Amygdala (tissue), 56 donors: ENCODE data around the gene TRIM7.
"Not testable (repeated sequence)": the region's sequence is repeated elsewhere in the genome, so short reads cannot be mapped to it uniquely, and the experiment has no call there.

Experiments
- DNase-seq, 56 donors: peaks; one replicate each; lab custom pipeline; 2025; lab: John Stamatoyannopoulos, UW

TRIM7 gene

GRCh38 chr5:181181650-181182565 lies 23.1 kb downstream of the TRIM7 start:
- no peak for DNase-seq

GRCh38 chr5:181177559-181177958 lies 27.4 kb downstream of the TRIM7 start:
- not testable (repeated sequence) for DNase-seq

- no peak for DNase-seq
Observed at GRCh38 chr5:181176254-181176952, 28.6 kb downstream of the TRIM7 start.

GRCh38 chr5:181173420-181174342 lies 31.3 kb downstream of the TRIM7 start:
- no peak for DNase-seq

- DNase-seq = no peak
Observed at GRCh38 chr5:181173027-181173419, 32.0 kb downstream of the TRIM7 start.

- no peak for DNase-seq
Observed at GRCh38 chr5:181171782-181172181, 33.2 kb downstream of the TRIM7 start.

GRCh38 chr5:181170996-181171395 lies 34.0 kb downstream of the TRIM7 start:
- DNase-seq = no peak

GRCh38 chr5:181170237-181170825 lies 34.7 kb downstream of the TRIM7 start:
- no peak for DNase-seq

GRCh38 chr5:181169459-181170236 lies 35.3 kb downstream of the TRIM7 start:
- DNase-seq = peak in 20 of 56 donors; percentile 2 to 83 (median 24)

- no peak for DNase-seq
Observed at GRCh38 chr5:181168595-181169118, 36.3 kb downstream of the TRIM7 start.

- DNase-seq = no peak
Observed at GRCh38 chr5:181167814-181168488, 37.0 kb downstream of the TRIM7 start.

- DNase-seq = no peak
Observed at GRCh38 chr5:181166812-181167733, 37.9 kb downstream of the TRIM7 start.

- no peak for DNase-seq
Observed at GRCh38 chr5:181164076-181164952, 40.7 kb downstream of the TRIM7 start.

- DNase-seq = no peak
Observed at GRCh38 chr5:181163487-181164075, 41.4 kb downstream of the TRIM7 start.

- DNase-seq = no peak
Observed at GRCh38 chr5:181161534-181162175, 43.3 kb downstream of the TRIM7 start.
